Dendritic cell treated with granulocyte-macrophage colony-stimulating factor and Interleukin-4, amounts not matched to agents 40 ng/mL and 50 ng/mL, for 4 days (primary cell): ENCODE data around the gene FRS2.
"Not testable (repeated sequence)": the region's sequence is repeated elsewhere in the genome, so short reads cannot be mapped to it uniquely, and the experiment has no call there.

Source experiments
- H3K27ac Mint-ChIP-seq: one replicate; pipeline ENCODE4 v1.8.0; 2022; ENCODE audit warnings: mild to moderate bottlenecking, mixed read lengths
- H3K27me3 Mint-ChIP-seq: one replicate; pipeline ENCODE4 v1.8.0; 2022; ENCODE audit warnings: mild to moderate bottlenecking, mixed read lengths
- H3K36me3 Mint-ChIP-seq: one replicate; pipeline ENCODE4 v1.8.0; 2022; ENCODE audit warnings: low read depth, mixed read lengths
- H3K4me1 Mint-ChIP-seq: one replicate; pipeline ENCODE4 v1.8.0; 2022; ENCODE audit warnings: low read depth, mixed read lengths
- H3K4me3 Mint-ChIP-seq: one replicate; pipeline ENCODE4 v1.8.0; 2022; ENCODE audit warnings: mild to moderate bottlenecking, moderate library complexity, mixed read lengths
- H3K9me3 Mint-ChIP-seq: one replicate; pipeline ENCODE4 v1.8.0; 2022; ENCODE audit warnings: mixed read lengths
- intact Hi-C: fragments of 100-400 bp; cut with micrococcal nuclease; formaldehyde crosslinking; loops from one replicate; pipeline ENCODE4 v1.15.0; 2022

Gene FRS2

DNA sequence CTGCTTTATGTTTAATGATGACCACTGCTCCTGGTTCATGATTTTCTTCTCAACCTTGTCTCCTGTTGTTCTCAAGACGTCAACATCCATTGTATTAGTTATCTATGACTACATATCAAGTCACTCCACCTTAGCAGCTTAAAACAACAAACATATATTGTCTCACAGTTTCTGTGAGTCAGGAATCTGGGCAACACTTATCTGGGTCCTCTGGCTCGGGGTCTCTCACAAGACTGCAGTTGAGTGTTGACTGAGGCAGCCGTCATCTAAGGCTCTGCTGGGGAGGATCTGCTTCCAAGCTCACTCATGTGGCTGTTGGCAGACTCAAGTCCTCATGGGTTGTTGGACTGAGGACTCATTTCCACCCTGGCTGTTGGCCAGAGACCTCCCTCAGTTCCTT lies 27.3 kb upstream of the FRS2 start:
- intact Hi-C loops = no loop called here
- Mint-ChIP-seq H3K36me3 (no peaks in the 10 kb centered on the region), H3K4me3 (no peak overlapping the region), H3K9me3 (no peaks in the 10 kb centered on the region), H3K27ac (no peak overlapping the region), H3K4me1 (no peaks in the 10 kb centered on the region), H3K27me3 (no peaks in the 10 kb centered on the region)

DNA sequence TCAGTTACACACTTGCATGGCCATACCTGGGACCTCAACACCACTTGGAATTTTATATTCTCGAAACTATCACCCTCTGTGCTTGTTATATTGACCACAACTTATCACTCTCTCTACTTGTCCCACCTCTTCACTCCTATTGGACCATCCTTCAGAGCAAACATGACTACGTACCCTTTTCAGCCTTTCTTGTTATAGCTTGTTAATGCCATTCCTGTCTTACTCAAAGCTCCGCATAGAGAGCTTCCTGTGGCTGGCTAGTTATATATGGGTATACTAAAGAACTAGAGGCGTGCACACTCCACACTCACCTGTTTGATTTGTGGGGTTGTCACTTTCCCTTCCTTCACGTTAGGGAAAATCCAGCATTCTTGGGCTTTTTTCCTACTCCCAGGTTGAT lies 26.3 kb upstream of the FRS2 start:
- no peaks in the 10 kb centered on the region for H3K4me1 Mint-ChIP-seq
- intact Hi-C loops = no loop called here
- H3K27me3 Mint-ChIP-seq = no peaks in the 10 kb centered on the region
- H3K27ac Mint-ChIP-seq = no peak overlapping the region
- no peaks in the 10 kb centered on the region for H3K9me3 Mint-ChIP-seq
- H3K4me3 Mint-ChIP-seq = no peak overlapping the region
- H3K36me3 Mint-ChIP-seq = no peaks in the 10 kb centered on the region

DNA sequence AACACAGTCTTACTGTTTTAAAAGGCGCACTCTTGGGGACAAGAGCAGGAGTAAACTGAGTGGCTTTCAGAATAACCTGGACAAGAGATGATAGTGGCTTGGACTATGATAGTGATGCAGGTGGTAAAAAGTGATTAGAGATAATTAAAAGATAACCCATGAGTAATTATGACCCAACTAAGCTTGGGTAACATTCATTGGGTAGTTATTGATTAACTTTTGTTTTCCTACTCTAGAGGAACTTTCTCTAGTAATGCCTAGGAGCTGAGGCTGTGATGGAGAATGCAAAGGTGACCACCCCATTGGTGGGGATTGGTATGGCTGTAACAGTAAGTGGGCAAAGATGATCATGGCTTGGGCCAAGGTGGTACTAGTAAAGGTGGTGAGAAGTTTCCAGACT lies 22.3 kb upstream of the FRS2 start:
- intact Hi-C loops = no loop called here
- no peaks in the 10 kb centered on the region for H3K9me3 Mint-ChIP-seq
- H3K27me3 Mint-ChIP-seq = no peaks in the 10 kb centered on the region
- no peak overlapping the region for H3K4me3 Mint-ChIP-seq
- no peak overlapping the region for H3K27ac Mint-ChIP-seq
- H3K4me1 Mint-ChIP-seq = no peaks in the 10 kb centered on the region
- H3K36me3 Mint-ChIP-seq = no peaks in the 10 kb centered on the region

DNA sequence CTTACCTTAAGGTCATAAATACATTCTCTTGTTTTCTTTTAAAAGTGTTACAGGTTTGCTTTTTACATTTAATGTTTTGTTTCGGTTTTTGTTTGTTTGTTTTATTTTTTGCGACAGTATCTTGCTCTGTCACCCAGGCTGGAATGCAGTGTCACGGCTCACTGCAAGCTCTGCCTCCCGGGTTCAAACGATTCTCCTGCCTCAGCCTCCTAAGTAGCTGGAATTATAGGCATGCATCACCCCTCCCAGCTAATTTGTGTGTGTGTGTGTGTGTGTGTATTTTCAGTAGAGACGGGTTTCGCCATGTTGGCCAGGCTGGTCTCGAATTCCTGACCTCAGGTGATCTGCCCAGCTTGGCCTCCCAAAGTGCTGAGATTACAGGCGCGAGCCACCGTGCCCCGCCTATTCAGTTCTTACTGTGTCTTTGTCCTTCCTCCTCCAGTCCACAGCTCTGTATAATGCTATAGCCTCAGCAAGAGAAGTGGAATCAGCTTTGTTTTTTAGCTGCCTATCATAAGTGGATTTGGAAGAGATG lies 17.5 kb upstream of the FRS2 start:
- H3K27me3 Mint-ChIP-seq, H3K9me3 Mint-ChIP-seq, H3K27ac Mint-ChIP-seq, H3K4me3 Mint-ChIP-seq, H3K36me3 Mint-ChIP-seq, H3K4me1 Mint-ChIP-seq, intact Hi-C loops: not testable (repeated sequence)

DNA sequence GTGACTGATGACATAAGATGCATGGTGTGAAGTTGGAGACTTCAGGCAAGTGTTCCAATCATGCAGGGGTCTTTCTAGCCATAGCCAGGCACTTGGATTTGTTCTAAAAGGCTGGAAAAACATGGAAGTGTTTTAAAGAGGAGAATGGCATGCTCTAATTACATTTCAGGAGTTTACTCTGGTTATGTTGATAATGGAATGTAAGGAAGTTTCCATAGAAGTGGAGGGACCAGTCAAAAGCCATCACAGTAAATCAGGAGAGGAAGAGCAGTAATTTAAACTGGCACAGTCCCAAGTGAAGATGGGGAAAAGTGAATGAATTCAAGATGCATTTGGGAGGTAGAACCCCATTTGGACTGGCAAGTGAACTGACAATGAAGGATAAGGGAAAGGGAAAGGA lies 13.9 kb upstream of the FRS2 start:
- H3K27me3 Mint-ChIP-seq = no peaks in the 10 kb centered on the region
- H3K9me3 Mint-ChIP-seq = no peaks in the 10 kb centered on the region
- no peak overlapping the region for H3K4me3 Mint-ChIP-seq
- no peaks in the 10 kb centered on the region for H3K4me1 Mint-ChIP-seq
- intact Hi-C loops = no loop called here
- no peak overlapping the region for H3K27ac Mint-ChIP-seq
- H3K36me3 Mint-ChIP-seq = no peaks in the 10 kb centered on the region

DNA sequence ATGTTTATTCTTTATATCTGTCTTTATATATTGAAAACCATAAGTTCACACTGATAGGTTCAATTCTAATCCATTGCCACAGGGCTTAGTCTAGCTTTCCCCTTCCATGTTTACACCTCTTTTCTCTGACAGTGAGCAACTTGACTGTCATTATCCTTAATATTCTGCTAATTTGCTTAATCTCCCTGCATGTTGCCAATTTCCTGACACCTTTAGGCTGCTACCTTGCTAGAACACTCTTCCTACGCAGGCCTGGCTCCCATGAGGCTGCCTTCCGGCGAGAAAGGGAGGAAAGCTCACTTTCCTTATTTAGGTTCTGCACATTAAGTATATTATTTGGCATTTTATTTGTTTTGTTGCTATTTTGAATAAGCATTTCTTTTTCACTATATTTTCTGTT lies 12.8 kb upstream of the FRS2 start:
- no peaks in the 10 kb centered on the region for H3K36me3 Mint-ChIP-seq
- H3K27ac Mint-ChIP-seq = no peak overlapping the region
- H3K9me3 Mint-ChIP-seq = no peaks in the 10 kb centered on the region
- no peaks in the 10 kb centered on the region for H3K27me3 Mint-ChIP-seq
- no peak overlapping the region for H3K4me3 Mint-ChIP-seq
- intact Hi-C loops = no loop called here
- H3K4me1 Mint-ChIP-seq = no peaks in the 10 kb centered on the region

DNA sequence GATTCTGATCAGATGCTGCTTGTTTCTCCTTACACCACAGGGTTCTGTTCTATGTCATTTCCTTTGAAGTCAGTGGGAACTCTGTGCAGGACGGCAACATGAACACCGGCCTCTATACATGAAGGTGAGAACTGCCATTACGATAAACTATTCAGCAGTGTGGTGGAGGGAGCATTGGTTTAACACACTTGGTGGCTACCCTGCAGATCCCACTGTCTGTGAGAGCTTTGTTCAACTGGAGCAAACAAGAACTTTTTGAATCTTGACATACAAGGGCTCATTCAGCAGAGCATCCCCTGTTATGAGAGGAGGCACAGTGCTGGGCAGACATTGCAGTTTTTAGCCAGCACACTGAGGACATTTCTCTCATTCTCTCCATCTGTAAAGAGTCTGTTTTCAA lies 10.7 kb upstream of the FRS2 start:
- no peak overlapping the region for H3K27ac Mint-ChIP-seq
- H3K4me3 Mint-ChIP-seq = no peak overlapping the region
- no peaks in the 10 kb centered on the region for H3K27me3 Mint-ChIP-seq
- no peaks in the 10 kb centered on the region for H3K9me3 Mint-ChIP-seq
- intact Hi-C loops = no loop called here
- no peaks in the 10 kb centered on the region for H3K36me3 Mint-ChIP-seq
- no peaks in the 10 kb centered on the region for H3K4me1 Mint-ChIP-seq

DNA sequence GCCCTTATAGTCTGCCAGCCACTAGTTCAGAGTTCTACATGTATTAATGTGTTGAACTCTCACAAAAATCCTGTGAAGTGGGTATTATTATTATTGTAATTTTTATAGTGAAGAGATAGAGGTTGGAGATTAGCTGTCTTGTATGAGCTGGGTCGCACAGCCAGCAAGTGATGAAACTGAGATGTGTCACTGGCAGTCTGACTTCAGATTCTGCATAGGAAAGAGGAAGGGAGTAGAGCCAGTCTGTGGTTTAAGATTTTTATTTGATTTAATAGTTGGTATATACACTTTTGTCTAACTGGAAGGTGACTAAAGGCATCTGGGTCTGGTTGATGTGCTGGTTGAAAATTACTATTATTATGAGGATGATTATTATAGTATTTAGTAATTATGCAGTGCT lies 5.8 kb upstream of the FRS2 start:
- H3K9me3 Mint-ChIP-seq = no peaks in the 10 kb centered on the region
- no peaks in the 10 kb centered on the region for H3K36me3 Mint-ChIP-seq
- intact Hi-C loops = loop anchor here (10.0 kb wide), 1 partner anchor 80 kb away; no protein-coding TSS in a partner anchor
- H3K27ac Mint-ChIP-seq = no peak overlapping the region
- no peak overlapping the region for H3K4me3 Mint-ChIP-seq
- H3K4me1 Mint-ChIP-seq = peaks cover 17% of the 10 kb centered on the region
- H3K27me3 Mint-ChIP-seq = no peaks in the 10 kb centered on the region

DNA sequence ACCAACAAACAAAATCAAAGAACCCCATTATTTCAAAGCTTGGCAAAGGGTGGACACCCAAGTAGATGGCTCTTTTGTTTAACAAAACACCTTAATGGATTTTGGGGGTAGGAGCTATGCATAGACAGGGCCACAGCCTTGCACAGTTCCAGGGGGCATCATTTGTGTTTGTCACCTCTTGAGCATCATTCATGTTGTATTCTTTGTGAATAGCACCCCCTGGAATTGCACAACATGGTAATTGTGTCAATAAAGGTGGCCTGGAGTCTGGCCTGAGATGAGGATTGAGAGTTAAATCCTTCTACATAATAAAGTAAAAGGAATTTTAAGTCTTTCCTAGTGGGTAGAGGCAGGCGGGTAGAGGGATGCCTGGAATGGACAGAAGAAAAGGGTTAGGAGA lies 3.3 kb upstream of the FRS2 start:
- intact Hi-C loops = loop anchor here (10.0 kb wide), 1 partner anchor 82 kb away; no protein-coding TSS in a partner anchor
- Mint-ChIP-seq H3K27me3 (no peaks in the 10 kb centered on the region), H3K36me3 (peaks cover 13% of the 10 kb centered on the region), H3K27ac (peak overlapping the region; percentile 66), H3K4me1 (peaks cover 28% of the 10 kb centered on the region), H3K4me3 (no peak overlapping the region), H3K9me3 (no peaks in the 10 kb centered on the region)

DNA sequence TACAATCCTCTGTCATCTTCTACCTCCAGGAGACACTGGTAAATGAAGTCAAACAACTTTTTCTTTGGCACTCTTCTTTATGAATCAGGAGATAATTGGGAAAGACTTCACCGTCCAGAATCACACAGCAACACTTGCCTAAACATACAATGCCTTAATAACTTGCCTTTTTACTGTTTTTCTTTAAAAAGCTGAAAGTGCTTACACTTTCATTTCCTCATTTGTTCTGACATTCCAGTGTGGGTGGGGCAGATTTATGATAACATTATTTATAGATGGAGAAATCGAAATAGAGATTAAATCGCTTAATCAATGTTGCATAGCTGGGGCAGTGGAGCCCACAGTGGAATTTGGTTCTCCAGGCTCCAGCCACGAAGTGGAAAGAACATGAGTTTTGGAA lies 2.8 kb upstream of the FRS2 start:
- Mint-ChIP-seq H3K4me3 (no peak overlapping the region), H3K36me3 (peaks cover 13% of the 10 kb centered on the region), H3K9me3 (no peaks in the 10 kb centered on the region), H3K27ac (peak overlapping the region; percentile 66), H3K27me3 (no peaks in the 10 kb centered on the region), H3K4me1 (peaks cover 33% of the 10 kb centered on the region)
- intact Hi-C loops = loop anchor here (10.0 kb wide), 1 partner anchor 83 kb away; no protein-coding TSS in a partner anchor

DNA sequence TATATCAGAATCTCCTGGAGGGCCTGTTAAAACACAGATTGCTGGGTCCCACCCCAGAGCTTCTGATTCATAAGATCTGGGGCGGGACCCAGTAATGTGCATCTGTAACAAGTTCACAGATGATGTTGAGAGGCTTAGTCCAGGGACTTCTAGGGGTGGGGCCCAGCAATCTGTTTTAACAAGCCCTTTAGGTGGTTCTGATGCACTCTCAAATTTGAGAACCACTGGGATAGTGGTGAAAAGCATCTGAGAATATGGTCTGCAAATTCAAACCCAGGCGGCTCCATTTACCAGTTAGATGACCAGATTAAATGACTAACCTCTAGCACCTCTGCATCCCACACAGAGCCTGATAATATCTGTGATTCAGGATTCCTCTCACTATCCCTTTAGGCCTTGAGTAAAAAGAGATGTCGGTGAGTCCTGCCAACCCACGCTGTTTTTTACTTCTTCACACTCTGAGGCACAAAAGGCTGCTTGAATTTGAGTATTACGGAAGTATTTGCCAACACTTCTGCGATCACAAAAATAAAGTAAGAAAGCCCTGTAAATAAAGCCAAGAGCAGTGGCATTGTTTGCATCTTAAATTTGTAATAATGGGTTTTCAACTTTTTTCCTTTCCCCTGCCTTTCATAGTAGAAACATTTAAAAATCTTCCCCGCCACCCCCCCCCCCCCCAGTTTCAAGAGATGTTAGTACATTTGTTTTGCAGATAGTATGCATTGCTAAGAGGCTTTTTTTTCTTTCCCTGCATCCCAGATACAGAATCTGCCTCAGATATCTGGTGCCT lies 1.8 kb upstream of the FRS2 start:
- Mint-ChIP-seq H3K27ac (peak overlapping the region; percentile 66), H3K4me3 (no peak overlapping the region), H3K9me3 (no peaks in the 10 kb centered on the region), H3K4me1 (peaks cover 44% of the 10 kb centered on the region), H3K27me3 (no peaks in the 10 kb centered on the region), H3K36me3 (peaks cover 16% of the 10 kb centered on the region)
- intact Hi-C loops = loop anchor here (10.0 kb wide), 1 partner anchor 84 kb away; no protein-coding TSS in a partner anchor

DNA sequence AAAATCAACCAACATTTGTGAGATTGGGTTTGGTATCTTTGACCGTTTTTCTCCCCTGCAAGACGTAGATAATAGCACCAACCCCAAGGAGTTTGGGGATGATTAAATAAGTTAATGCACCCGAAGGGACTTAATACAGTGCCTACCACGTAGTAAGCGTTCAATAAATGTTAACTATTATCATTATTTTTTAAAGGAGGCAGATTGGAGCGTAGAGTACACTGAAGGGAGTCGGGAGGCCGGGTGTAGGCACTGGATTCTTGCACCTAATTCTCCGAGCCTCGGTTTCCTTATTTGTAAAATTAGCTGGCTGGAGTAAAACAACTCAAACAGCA lies 367 bp upstream of the FRS2 start:
- intact Hi-C loops = loop anchor here (1.0 to 10.0 kb wide), 3 partner anchors 85 to 115 kb away; partner anchors contain the start of gene CCT2
- no peaks in the 10 kb centered on the region for H3K27me3 Mint-ChIP-seq
- peak overlapping the region; percentile 98 for H3K27ac Mint-ChIP-seq
- H3K9me3 Mint-ChIP-seq = no peaks in the 10 kb centered on the region
- peak overlapping the region; percentile 98 for H3K4me3 Mint-ChIP-seq
- H3K4me1 Mint-ChIP-seq = peaks cover 54% of the 10 kb centered on the region
- peaks cover 27% of the 10 kb centered on the region for H3K36me3 Mint-ChIP-seq

DNA sequence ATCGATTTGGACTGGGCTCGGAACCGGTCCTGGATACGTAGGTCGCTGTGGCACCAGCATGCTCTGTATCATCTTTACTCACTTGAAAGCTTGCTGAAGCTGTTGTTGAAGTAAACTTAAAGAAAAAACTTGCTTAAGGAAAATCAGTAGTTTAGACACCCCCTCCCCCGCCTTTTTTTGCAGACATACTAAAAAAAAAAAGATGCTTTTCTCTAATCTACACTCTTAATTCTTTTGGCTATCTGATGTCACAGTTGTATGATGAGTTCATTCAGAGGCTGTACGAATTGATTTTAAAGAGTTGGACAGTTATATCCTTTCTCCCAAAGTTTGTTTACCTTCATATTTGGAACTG lies 865 bp downstream of the FRS2 start:
- Mint-ChIP-seq H3K4me1 (peaks cover 60% of the 10 kb centered on the region), H3K27me3 (no peaks in the 10 kb centered on the region), H3K36me3 (peaks cover 27% of the 10 kb centered on the region), H3K9me3 (no peaks in the 10 kb centered on the region), H3K27ac (peak overlapping the region; percentile 98), H3K4me3 (peak overlapping the region; percentile 98)
- intact Hi-C loops = loop anchor here (5.0 kb wide), 1 partner anchor 91 kb away; no protein-coding TSS in a partner anchor

DNA sequence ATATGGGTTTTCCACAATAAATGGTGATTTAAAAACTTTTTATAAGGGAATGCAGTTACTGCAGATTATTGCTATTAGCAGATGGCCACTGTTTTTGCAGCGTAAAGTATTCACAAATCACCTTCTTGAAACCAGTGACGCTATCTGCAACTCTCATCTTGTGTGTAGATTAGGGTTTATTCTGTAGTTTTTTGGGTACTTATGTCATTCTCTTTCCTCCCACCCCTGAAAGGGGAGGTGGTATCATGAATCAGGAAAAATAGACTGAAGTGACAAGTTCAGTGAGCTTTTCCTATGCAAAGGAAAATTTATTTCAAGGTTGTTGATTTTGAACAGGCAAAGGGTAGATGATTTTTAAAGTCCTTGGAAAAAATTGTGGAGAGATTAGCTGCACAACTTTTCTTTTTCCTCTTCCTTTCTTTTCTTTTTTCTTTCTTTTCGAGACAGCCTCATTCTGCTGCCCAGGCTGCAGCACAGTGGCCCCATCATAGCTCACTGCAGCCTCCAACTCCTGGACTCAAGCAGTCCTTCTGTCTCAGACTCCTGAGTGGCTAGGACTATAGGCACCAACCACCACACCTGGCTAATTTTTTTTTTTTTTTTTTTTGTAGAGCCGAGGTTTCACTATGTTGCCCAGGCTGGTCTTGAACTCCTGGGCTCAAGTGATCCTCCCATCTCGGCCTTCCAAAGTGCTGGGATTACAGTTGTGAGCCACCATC lies 1.6 kb downstream of the FRS2 start:
- Mint-ChIP-seq H3K27me3 (no peaks in the 10 kb centered on the region), H3K4me1 (peaks cover 55% of the 10 kb centered on the region), H3K9me3 (no peaks in the 10 kb centered on the region), H3K36me3 (peaks cover 27% of the 10 kb centered on the region), H3K27ac (peak overlapping the region; percentile 98), H3K4me3 (peak overlapping the region; percentile 98)
- intact Hi-C loops = loop anchor here (5.0 kb wide), 1 partner anchor 90 kb away; no protein-coding TSS in a partner anchor
